CD8-positive, alpha-beta memory T cell (primary cell): ENCODE data around the gene PDE8B. TPM values are rescaled to one million over a fixed set of nuclear protein-coding genes. Genes with fewer than 3 reads are reported as not detected.

Experiments
- CTCF ChIA-PET: fragments of 350-600 bp; sonication (Branson Sonifier 250); formaldehyde crosslinking; loops from one replicate; lab custom pipeline; 2021; ENCODE audit warnings: antibody characterized with exemption; lab: Charles Lee
- POLR2A ChIA-PET: fragments of 350-600 bp; sonication (Branson Sonifier 250); formaldehyde crosslinking; loops from one replicate; lab custom pipeline; 2021; ENCODE audit warnings: antibody characterized with exemption; lab: Charles Lee
- DNase-seq, 5 donors: peaks; one replicate each; pipeline versions ENCODE4 v3.0.0 to v3.0.0-alpha.2; 2020 to 2022; ENCODE audit warnings: mixed read lengths in 1 of 5
- H3K27ac ChIP-seq: one replicate; pipeline ENCODE4 v1.7.0; 2013; ENCODE audit warnings: low read depth, mild to moderate bottlenecking, low read length, moderate library complexity
- H3K27me3 ChIP-seq: 2 replicates; pipeline ENCODE4 v1.7.0; 2013; ENCODE audit warnings: low read length, mild to moderate bottlenecking; ENCODE audit not compliant: insufficient read depth, poor library complexity, severe bottlenecking
- H3K36me3 ChIP-seq: 2 replicates; pipeline ENCODE4 v1.7.0; 2013; ENCODE audit warnings: mild to moderate bottlenecking, low read length, moderate library complexity; ENCODE audit not compliant: insufficient read depth
- H3K4me1 ChIP-seq: 2 replicates; pipeline ENCODE4 v1.7.0; 2013; ENCODE audit warnings: mild to moderate bottlenecking, low read length, moderate library complexity; ENCODE audit not compliant: insufficient read depth
- H3K4me3 ChIP-seq: 2 replicates; pipeline ENCODE4 v1.7.0; 2013; ENCODE audit warnings: mild to moderate bottlenecking, low read length
- H3K9me3 ChIP-seq: 2 replicates; pipeline ENCODE4 v1.7.0; 2013; ENCODE audit warnings: mild to moderate bottlenecking, low read length
- H3K27ac Mint-ChIP-seq, 8 donors: one replicate each; pipeline ENCODE4 v1.8.0; 2020 to 2021; ENCODE audit warnings: mixed read lengths in 8 of 8, mild to moderate bottlenecking in 6 of 8, inconsistent platforms in 3 of 8, moderate library complexity in 3 of 8
- H3K27me3 Mint-ChIP-seq, 2 donors: one replicate each; pipeline ENCODE4 v1.8.0; 2020 to 2021; ENCODE audit warnings: mixed read lengths in 2 of 2, mild to moderate bottlenecking in 1 of 2, moderate library complexity in 1 of 2
- H3K36me3 Mint-ChIP-seq, 3 donors: one replicate each; pipeline ENCODE4 v1.8.0; 2020 to 2021; ENCODE audit warnings: mixed read lengths in 3 of 3, inconsistent platforms in 1 of 3, mild to moderate bottlenecking in 1 of 3
- H3K4me1 Mint-ChIP-seq, 3 donors: one replicate each; pipeline ENCODE4 v1.8.0; 2020 to 2021; ENCODE audit warnings: mixed read lengths in 3 of 3, inconsistent platforms in 1 of 3, mild to moderate bottlenecking in 1 of 3
- H3K4me3 Mint-ChIP-seq, 7 donors: one replicate each; pipeline ENCODE4 v1.8.0; 2020 to 2021; ENCODE audit warnings: mixed read lengths in 7 of 7, mild to moderate bottlenecking in 6 of 7, moderate library complexity in 4 of 7, inconsistent platforms in 2 of 7
- H3K9me3 Mint-ChIP-seq, 5 donors: one replicate each; pipeline ENCODE4 v1.8.0; 2020 to 2022; ENCODE audit warnings: mixed read lengths in 5 of 5, mild to moderate bottlenecking in 3 of 5, moderate library complexity in 2 of 5, inconsistent platforms in 1 of 5
- polyA plus RNA-seq: library from polyadenylated mRNA; unstranded; fragments of 300-500 nt; fragmentation: Illumina TruSeq; gene quantifications from one replicate; pipeline ENCODE4 v1.2.3, GENCODE V29; 2021
- total RNA-seq, 2 experiments: library from RNA; stranded (reverse); gene quantifications; one replicate each; pipeline ENCODE4 v1.2.3, GENCODE V29; 2021

Gene PDE8B
- total and polyA plus RNA-seq, 3 experiments from 2014 or later = 0.07 TPM; not detected in 2

- Mint-ChIP-seq H3K27ac (no peak overlapping the region), H3K36me3 (no peaks in the 10 kb centered on the region), H3K4me1 (no peaks in the 10 kb centered on the region), H3K27me3 (peaks cover 8 to 20% of the 10 kb centered on the region in 2 donors), H3K9me3 (no peaks in the 10 kb centered on the region), H3K4me3 (no peak overlapping the region)
- Histone ChIP-seq H3K4me3 (no peak overlapping the region), H3K27ac (no peak overlapping the region), H3K9me3 (no peaks in the 10 kb centered on the region), H3K27me3 (no peaks in the 10 kb centered on the region), H3K36me3 (no peaks in the 10 kb centered on the region), H3K4me1 (no peaks in the 10 kb centered on the region)
- POLR2A ChIA-PET = no interaction called here
- CTCF ChIA-PET = no interaction called here
- DNase-seq = no peak
Measured at GRCh38 chr5:77249475-77249874, 39.0 kb downstream of the PDE8B start.

GRCh38 chr5:77250021-77250420 lies 39.5 kb downstream of the PDE8B start:
- no peaks in the 10 kb centered on the region for H3K27me3 ChIP-seq
- ChIA-PET POLR2A (no interaction called here), CTCF (no interaction called here)
- H3K4me1 Mint-ChIP-seq = no peaks in the 10 kb centered on the region
- no peak overlapping the region for H3K27ac ChIP-seq
- H3K9me3 ChIP-seq = no peaks in the 10 kb centered on the region
- no peaks in the 10 kb centered on the region for H3K4me1 ChIP-seq
- peaks cover 8 to 26% of the 10 kb centered on the region in 2 donors for H3K27me3 Mint-ChIP-seq
- no peaks in the 10 kb centered on the region for H3K9me3 Mint-ChIP-seq
- no peak for DNase-seq
- no peak overlapping the region for H3K27ac Mint-ChIP-seq
- no peak overlapping the region for H3K4me3 ChIP-seq
- no peaks in the 10 kb centered on the region for H3K36me3 ChIP-seq
- no peak overlapping the region for H3K4me3 Mint-ChIP-seq
- no peaks in the 10 kb centered on the region for H3K36me3 Mint-ChIP-seq

DNA sequence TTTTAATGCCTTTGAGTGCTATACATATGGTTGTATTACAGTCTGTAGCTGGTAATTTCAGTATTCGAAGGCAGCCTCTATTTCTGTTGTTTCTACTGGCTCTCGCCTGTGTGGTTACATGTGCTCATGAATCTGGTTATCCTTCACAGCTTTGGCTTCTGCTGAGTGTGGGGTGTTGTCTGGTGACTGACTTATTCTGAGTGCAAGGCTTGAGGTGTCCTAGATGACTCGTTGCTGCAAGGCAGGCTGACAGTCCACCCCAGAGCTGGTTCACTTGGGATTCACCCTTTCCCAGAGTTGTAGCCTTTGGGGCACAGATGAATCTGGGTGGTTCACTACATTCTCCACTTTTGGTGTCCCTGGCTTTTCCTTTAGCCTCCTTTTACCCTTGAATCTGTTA lies 41.4 kb downstream of the PDE8B start:
- Mint-ChIP-seq H3K4me3 (no peak overlapping the region), H3K27me3 (peaks cover 8 to 36% of the 10 kb centered on the region in 2 donors), H3K4me1 (no peaks in the 10 kb centered on the region), H3K27ac (no peak overlapping the region), H3K9me3 (peaks cover 0 to under 1% (median 0%) of the 10 kb centered on the region in 5 donors), H3K36me3 (no peaks in the 10 kb centered on the region)
- no peaks in the 10 kb centered on the region for H3K4me1 ChIP-seq
- no peaks in the 10 kb centered on the region for H3K27me3 ChIP-seq
- H3K9me3 ChIP-seq = no peaks in the 10 kb centered on the region
- no peak overlapping the region for H3K27ac ChIP-seq
- no peak for DNase-seq
- ChIA-PET POLR2A (no interaction called here), CTCF (no interaction called here)
- H3K4me3 ChIP-seq = no peak overlapping the region
- H3K36me3 ChIP-seq = no peaks in the 10 kb centered on the region

DNA sequence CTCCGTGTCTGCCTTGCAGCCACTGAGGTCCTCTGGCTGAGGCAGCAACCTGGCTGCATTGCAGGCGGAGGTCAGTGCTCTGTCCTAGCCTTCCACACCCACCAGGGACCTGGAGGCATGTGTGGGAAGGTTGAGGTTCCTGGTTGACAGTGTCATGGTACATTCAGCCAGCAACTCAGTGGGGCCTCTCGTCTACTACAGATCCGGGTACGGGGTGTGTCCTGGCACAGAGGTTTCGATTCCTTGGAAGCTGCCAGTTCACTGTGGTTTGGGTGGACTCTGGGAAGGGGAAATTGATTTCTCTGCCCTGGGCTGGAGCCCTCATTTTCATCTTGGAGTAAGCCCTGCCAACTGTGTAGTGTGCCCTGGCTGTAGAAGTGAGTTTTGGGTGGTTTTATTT lies 45.1 kb downstream of the PDE8B start:
- Mint-ChIP-seq H3K27ac (no peak overlapping the region), H3K4me1 (no peaks in the 10 kb centered on the region), H3K27me3 (peaks cover 4 to 42% of the 10 kb centered on the region in 2 donors), H3K4me3 (no peak overlapping the region), H3K9me3 (peaks cover 0 to 2% (median 2%) of the 10 kb centered on the region in 5 donors), H3K36me3 (no peaks in the 10 kb centered on the region)
- no peak overlapping the region for H3K4me3 ChIP-seq
- no peaks in the 10 kb centered on the region for H3K27me3 ChIP-seq
- POLR2A ChIA-PET = no interaction called here
- no peaks in the 10 kb centered on the region for H3K9me3 ChIP-seq
- H3K27ac ChIP-seq = no peak overlapping the region
- DNase-seq = no peak
- no peaks in the 10 kb centered on the region for H3K4me1 ChIP-seq
- CTCF ChIA-PET = no interaction called here
- no peaks in the 10 kb centered on the region for H3K36me3 ChIP-seq

DNA sequence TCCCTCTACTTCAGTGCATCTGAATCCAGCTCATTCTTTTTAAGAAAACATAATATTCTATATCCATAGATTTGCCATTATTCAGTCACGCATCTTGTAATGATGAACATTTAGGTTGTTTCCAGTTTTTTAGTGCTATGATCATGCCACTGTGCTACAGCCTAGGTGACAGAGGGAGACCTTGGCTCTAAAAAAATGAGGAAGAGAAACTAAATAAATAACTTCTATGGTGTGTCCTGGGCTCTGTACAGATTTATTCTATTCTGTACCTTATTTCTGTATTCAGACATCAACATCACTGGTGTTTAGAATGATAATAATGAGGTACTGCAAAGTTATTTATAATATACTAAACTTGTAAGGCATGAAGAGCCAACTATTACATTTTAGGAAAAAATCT lies 45.9 kb downstream of the PDE8B start:
- Histone ChIP-seq H3K4me1 (no peaks in the 10 kb centered on the region), H3K27me3 (no peaks in the 10 kb centered on the region), H3K27ac (no peak overlapping the region), H3K4me3 (no peak overlapping the region), H3K36me3 (no peaks in the 10 kb centered on the region), H3K9me3 (no peaks in the 10 kb centered on the region)
- Mint-ChIP-seq H3K4me1 (no peaks in the 10 kb centered on the region), H3K27me3 (peaks cover 4 to 42% of the 10 kb centered on the region in 2 donors), H3K36me3 (no peaks in the 10 kb centered on the region), H3K4me3 (no peak overlapping the region), H3K9me3 (peaks cover 0 to 2% (median 2%) of the 10 kb centered on the region in 5 donors), H3K27ac (no peak overlapping the region)
- ChIA-PET POLR2A (no interaction called here), CTCF (no interaction called here)
- DNase-seq = no peak

DNA sequence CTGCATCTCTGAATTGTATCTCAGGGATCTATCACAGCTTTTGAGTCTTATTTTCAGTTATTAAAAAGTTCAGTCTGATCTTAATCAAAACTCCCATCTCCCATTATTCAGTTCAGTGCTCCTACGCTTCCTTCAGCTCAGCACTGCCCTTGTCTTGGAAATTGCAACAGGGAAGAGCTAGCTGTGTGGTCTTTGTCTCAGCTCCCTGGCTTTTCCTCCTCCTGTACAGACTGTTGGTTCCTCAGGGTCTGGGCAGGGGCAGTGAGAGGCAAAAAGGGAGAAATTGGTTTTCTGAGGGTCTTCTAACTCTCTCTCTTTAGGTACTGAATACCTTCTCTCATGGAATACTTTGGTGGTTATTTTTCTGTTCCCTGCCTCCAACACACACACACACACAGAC lies 48.2 kb downstream of the PDE8B start:
- Mint-ChIP-seq H3K4me3 (no peak overlapping the region), H3K4me1 (no peaks in the 10 kb centered on the region), H3K36me3 (no peaks in the 10 kb centered on the region), H3K27ac (no peak overlapping the region), H3K9me3 (peaks cover 0 to 2% (median 2%) of the 10 kb centered on the region in 5 donors), H3K27me3 (peaks cover 4 to 35% of the 10 kb centered on the region in 2 donors)
- Histone ChIP-seq H3K9me3 (no peaks in the 10 kb centered on the region), H3K36me3 (no peaks in the 10 kb centered on the region), H3K27me3 (no peaks in the 10 kb centered on the region), H3K4me1 (no peaks in the 10 kb centered on the region), H3K4me3 (no peak overlapping the region), H3K27ac (no peak overlapping the region)
- CTCF ChIA-PET = no interaction called here
- no peak for DNase-seq
- POLR2A ChIA-PET = no interaction called here

DNA sequence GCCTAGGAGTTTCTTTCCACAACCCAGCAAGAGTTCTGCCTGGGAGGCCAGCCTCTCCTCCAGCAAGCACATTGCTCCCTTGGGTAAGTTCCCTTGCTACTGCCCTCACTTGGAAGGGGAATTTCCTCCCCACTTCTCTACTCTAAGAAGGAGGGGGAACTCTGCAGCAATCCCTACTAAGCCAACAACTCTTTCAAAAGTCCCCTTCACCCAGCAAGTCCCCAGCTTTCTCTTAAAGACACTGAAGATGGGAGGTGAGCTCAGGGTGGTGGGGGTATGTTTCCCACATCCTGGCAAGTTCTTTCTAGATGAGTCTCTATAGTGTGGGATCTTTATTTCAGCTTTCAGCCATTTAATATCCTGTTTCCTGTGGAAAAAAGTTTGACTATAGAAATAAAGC lies 49.0 kb downstream of the PDE8B start:
- no peaks in the 10 kb centered on the region for H3K36me3 Mint-ChIP-seq
- no peak overlapping the region for H3K4me3 Mint-ChIP-seq
- Histone ChIP-seq H3K36me3 (no peaks in the 10 kb centered on the region), H3K9me3 (no peaks in the 10 kb centered on the region), H3K27me3 (no peaks in the 10 kb centered on the region), H3K4me3 (no peak overlapping the region), H3K27ac (no peak overlapping the region), H3K4me1 (no peaks in the 10 kb centered on the region)
- no peak overlapping the region for H3K27ac Mint-ChIP-seq
- H3K9me3 Mint-ChIP-seq = peaks cover 0 to 2% (median 2%) of the 10 kb centered on the region in 5 donors
- ChIA-PET POLR2A (no interaction called here), CTCF (no interaction called here)
- DNase-seq = no peak
- no peaks in the 10 kb centered on the region for H3K4me1 Mint-ChIP-seq
- H3K27me3 Mint-ChIP-seq = peaks cover 4 to 33% of the 10 kb centered on the region in 2 donors

DNA sequence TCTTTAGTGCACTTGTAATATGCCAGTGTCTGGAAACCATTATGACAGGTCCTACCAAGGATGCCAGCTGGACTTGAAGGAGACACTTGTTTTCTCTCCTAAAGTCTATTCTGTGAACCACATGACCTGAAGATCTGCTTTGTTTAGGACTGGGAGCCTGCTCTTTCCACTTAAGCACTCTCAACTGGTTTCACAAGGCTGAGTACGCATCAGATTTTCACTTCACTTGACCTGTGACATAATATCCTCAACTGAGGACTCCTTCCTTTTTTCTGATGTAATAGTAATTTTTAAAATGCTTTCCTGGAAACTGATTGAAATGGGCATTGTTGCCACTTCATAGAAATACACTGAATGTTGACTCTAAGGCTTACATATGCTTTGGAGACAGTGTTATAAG lies 52.2 kb downstream of the PDE8B start:
- no peak overlapping the region for H3K27ac ChIP-seq
- Mint-ChIP-seq H3K27ac (no peak overlapping the region), H3K9me3 (peaks cover 0 to under 1% (median 0%) of the 10 kb centered on the region in 5 donors), H3K36me3 (no peaks in the 10 kb centered on the region), H3K27me3 (peaks cover 4 to 14% of the 10 kb centered on the region in 2 donors), H3K4me3 (no peak overlapping the region), H3K4me1 (no peaks in the 10 kb centered on the region)
- H3K27me3 ChIP-seq = no peaks in the 10 kb centered on the region
- H3K36me3 ChIP-seq = no peaks in the 10 kb centered on the region
- H3K9me3 ChIP-seq = no peaks in the 10 kb centered on the region
- no peaks in the 10 kb centered on the region for H3K4me1 ChIP-seq
- ChIA-PET CTCF (no interaction called here), POLR2A (no interaction called here)
- H3K4me3 ChIP-seq = no peak overlapping the region
- DNase-seq = no peak

DNA sequence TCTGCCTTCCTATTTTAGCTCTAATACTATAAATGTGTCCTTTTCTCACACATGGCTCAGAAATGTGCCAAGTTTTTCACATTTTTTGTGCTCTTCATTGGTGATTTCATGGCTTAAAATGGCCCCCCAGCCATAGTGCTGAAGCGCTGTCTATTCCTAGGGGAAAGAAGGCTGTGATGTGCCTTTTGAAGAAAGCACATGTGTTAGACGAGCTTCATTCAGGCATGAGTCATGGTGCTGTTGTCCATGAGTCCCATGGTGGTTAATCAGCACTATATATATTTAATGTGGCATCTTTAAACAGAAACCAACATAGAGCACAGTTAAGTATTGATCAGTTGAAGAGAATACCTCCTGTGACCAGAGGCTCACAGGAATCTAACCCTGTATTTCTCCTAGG lies 55.8 kb downstream of the PDE8B start:
- H3K36me3 ChIP-seq = no peaks in the 10 kb centered on the region
- no peaks in the 10 kb centered on the region for H3K9me3 ChIP-seq
- Mint-ChIP-seq H3K27ac (no peak overlapping the region), H3K4me1 (no peaks in the 10 kb centered on the region), H3K4me3 (no peak overlapping the region), H3K36me3 (no peaks in the 10 kb centered on the region), H3K27me3 (peaks cover 2 to 11% of the 10 kb centered on the region in 2 donors), H3K9me3 (peaks cover 0 to 6% (median 2%) of the 10 kb centered on the region in 5 donors)
- H3K27me3 ChIP-seq = no peaks in the 10 kb centered on the region
- H3K27ac ChIP-seq = no peak overlapping the region
- H3K4me1 ChIP-seq = no peaks in the 10 kb centered on the region
- ChIA-PET CTCF (no interaction called here), POLR2A (no interaction called here)
- no peak for DNase-seq
- H3K4me3 ChIP-seq = no peak overlapping the region
